Fibroblast of gingiva (primary cell): ENCODE results near the gene MPV17.
"Not testable (repeated sequence)": the region's sequence is repeated elsewhere in the genome, so short reads cannot be mapped to it uniquely, and the experiment has no call there.

Source experiments
- DNase-seq: peaks from one replicate; pipeline ENCODE4 v3.0.0-alpha.2; 2011; ENCODE audit warnings: low read depth

Gene MPV17

GRCh38 chr2:27322766-27323595, at the start of gene MPV17:
Gene MPV17, minus strand, starts transcription at chr2:27323097. Its CDS starts 580 bp downstream, at chr2:27322517.
- DNase-seq = peak; percentile 89

DNA sequence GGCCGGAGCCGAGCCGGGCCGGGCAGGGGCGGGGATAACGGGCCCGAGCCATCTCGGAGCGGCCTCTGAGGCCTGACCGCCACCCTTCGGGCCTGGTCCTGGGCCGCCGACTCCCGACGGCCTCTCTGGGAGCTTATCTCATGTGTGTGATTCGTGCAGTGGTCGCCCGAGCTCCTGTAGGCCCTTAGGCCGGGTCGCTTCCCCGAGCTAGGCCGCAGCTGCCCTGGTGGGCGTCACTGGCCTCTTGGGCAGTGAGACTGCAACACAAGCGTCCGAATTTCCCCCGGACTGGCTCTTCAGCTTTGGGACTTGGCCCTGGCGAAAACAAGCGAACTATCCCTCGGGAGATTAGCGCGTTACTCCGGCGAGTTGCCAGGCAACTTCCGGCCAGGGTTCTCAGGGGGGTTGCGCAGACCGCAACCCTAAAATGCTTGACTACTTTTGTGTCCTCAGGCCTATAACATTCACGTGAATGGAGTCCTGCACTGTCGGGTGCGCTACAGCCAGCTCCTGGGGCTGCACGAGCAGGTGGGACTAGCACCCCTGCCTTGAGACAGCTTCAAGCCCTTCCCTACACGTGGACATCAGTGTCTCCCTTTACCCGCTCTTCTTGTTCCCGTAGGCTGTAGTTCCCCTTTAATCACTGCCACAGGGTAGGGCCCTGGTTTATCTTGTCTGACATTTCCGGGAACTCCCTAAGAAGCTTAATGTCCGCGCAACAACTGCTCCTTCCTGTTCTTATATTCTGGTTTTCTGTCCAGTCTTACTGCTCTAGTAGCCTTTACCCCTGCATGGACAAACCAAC, 48.1 kb upstream of the MPV17 start:
- DNase-seq = peak; percentile 61

DNA sequence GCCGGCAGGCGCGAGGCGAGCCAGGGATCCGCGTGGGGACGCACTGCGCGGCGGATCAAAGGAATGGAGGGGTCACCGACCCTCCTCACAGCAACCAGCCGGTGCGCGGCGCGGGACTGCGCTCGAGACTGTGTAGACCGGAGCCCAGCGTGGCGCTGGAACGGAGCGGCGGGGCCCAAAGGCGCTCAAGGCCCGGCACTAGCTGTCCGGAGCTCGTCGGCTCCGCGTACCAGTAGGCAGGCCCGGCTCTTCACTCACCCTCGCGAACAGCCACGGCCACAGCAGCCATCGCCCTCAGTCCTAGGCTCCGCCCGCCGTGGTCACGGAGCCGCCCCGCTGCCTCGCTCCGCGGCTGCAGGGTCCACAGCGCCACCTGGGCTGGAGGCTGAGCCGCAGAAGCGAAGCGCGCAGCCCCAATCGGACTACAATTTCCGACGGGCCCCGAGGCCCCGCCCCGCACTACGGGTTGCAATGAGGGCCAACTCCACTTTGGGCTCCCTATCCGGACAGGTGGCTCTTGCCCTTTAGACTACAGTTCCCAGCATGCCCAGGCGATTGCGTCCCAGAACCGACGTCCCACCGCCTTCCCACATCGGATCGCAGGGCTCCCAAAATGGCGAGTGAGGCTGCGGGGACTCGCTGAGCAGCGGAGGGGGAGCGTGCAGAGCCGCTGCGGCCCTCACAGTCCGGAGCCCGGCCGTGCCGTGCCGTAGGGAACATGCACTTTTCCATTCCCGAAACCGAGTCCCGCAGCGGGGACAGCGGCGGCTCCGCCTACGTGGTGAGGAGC, 47.3 kb upstream of the MPV17 start, which contains the start of the genes EIF2B4 and SNX17:
EIF2B4 (minus strand) TSS at position 313 of the 790 bp plus-strand sequence; CDS start at position 289, 24 bp downstream.
SNX17 (plus strand) TSS at position 591 of the 790 bp plus-strand sequence; CDS start at position 719, 128 bp downstream.
- peak; percentile 99 for DNase-seq

- peak; percentile 60 for DNase-seq
Measured at GRCh38 chr2:27369471-27370025, 46.7 kb upstream of the MPV17 start.

DNA sequence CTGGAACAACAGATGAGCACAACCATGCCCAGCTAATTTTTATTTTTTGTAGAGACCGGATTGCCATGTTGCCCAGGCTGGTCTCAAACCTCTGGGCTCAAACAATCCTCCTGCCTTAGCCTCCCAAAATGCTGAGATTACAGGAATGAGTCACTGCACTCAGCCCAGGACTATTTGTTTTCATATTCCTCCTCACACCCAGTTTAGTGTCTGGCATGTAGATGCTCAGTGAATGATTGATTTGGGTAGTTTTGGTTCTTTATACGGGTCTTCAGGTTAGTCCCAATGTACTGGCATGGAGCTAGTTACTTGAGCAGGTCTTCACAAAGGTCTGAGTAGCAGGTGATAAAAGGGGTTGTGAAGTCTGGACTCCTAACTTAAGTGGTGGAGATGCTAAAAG, 41.0 kb upstream of the MPV17 start:
- no peak for DNase-seq

- no peak for DNase-seq
Measured at GRCh38 chr2:27362678-27363420, 40.0 kb upstream of the MPV17 start.

GRCh38 chr2:27356382-27357181, 33.7 kb upstream of the MPV17 start, which contains the start of gene GTF3C2:
Gene GTF3C2, minus strand, starts transcription at chr2:27356764. Its CDS starts 13,210 bp downstream, at chr2:27343554.
- peak; percentile 94 for DNase-seq

DNA sequence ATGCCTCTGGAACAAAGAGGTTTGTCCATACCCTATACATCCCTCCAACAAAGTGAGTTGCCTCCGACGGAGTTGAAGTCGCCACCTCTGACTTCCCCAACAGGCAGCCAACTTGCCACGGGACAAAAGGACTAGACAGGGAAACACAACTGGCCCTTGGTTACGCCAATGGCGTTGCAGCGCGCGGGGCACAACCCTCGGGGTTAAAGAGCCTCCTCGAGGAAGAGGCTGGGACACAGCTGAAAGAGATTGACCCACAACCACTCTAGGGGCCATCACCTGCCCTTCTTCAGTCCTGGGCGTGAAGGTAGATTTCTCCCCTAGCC, 33.1 kb upstream of the MPV17 start:
- DNase-seq = peak; percentile 43

- DNase-seq = no peak
Measured at GRCh38 chr2:27354597-27354927, 31.7 kb upstream of the MPV17 start.

DNA sequence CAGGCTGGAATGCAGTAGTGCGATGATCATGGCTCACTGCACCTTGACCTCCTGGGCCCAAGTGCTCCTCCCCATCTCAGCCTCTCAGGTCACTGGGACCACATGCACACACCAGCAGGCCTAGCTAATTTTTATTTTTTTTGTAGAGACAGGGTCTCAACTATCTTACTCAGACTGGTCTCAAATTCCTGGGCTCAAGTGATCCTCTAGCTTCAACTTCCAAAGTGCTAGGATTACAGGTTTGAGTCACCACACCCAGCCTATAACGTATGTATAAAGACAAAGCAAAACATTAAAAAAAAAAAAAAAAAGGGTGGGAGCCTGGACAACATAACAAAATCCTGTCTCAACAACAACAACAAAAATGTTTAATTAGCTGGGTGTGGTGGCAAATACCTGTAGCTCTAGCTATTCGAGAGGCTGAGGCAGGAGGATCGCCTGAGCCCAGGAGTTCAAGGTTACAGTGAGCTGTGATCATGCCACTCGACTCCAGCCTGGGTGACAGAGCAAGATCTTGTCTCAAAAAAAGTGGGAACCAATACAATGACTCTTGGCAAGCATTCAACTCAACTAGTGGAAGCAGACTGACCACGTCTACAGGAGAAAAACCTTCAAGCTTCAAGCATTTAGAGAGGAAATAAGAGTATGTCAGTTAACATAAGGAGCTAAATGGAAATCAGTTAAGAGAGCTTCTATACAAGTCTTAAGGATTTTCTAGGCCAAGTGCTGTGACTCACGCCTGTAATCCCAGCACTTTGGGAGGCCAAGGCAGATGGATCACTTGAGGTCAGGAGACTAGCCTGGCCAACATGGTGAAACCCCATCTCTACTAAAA, 31.1 kb upstream of the MPV17 start:
- peak; percentile 48 for DNase-seq

DNA sequence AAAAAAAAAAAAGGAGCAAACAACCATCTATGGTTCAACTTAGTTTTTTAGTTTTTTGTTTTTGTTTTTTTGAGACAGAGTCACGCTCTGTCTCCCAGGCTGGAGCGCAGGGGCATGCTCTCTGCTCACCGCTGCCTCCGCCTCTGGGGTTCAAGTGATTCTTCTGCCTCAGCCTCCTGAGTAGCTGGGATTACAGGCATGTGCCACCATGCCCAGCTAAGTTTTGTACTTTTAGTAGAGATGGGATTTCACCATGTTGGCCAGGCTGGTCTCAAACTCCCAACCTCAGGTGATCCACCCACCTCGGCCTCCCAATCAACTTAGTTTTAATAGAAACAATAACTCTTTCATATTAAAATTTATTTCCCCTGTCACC, 30.5 kb upstream of the MPV17 start:
- DNase-seq = not testable (repeated sequence)

DNA sequence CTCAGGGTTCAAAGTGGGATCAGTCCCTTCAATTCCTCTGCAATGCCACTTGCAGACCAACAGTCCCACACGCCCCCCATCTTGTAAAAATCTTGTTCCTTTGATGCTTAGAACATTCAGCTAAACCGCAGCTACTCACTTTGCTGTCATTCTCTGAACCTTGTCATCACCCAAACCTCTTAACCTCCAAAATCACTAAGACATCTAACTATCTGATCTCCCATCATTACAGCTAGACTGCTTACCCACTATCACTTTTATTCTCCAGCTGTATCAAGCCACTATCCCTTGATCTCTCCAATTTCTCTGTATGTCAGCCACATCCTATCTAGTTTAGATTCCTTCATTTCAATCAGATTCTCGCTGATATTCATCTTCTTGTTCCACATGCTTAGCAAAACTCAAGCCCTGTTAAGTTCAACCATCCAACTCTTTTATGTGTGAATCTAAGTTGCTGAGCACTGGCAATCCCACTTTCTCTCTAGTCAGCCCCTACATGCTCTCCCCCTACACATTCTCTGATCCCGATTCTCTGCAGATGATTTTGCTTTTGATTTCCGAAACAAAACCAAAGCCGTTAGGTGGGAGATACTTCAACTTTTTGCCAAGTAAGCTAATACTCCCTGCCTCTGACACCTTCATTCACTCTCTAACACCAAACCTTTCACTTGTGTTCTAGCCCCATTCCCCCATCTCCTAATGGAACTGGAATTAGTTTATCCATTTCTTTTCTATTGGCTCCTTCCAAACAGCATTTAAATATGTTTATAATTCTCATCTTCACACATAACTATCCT, 29.1 kb upstream of the MPV17 start:
- no peak for DNase-seq

DNA sequence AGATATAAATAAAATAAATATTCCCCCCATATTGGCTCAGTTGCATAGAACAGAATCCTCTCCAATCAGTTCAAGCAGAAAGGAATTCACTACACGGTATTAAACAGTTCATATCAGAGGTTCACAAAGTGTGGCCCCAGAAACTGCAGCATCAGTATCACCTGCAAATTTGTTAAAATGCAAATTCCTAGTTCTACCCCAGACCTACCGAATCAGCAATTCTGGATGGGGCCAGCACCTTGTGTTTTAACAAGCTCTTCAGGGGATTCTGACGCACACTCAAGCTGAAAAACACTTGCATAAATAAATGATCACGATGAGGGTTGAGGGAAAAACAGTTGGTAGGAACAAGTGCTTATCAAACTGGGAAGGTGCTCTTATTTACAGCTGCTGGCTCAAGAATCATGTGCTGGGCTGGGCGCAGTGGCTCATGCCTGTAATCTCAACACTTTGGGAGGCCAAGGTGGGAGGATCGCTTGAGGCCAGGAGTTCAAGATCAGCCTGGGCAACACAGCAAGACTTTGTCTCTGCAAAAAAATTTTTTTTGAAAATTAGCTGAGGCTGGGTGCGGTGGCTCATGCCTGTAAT, 27.3 kb upstream of the MPV17 start:
- no peak for DNase-seq

- no peak for DNase-seq
Measured at GRCh38 chr2:27347641-27348040, 24.7 kb upstream of the MPV17 start.

DNA sequence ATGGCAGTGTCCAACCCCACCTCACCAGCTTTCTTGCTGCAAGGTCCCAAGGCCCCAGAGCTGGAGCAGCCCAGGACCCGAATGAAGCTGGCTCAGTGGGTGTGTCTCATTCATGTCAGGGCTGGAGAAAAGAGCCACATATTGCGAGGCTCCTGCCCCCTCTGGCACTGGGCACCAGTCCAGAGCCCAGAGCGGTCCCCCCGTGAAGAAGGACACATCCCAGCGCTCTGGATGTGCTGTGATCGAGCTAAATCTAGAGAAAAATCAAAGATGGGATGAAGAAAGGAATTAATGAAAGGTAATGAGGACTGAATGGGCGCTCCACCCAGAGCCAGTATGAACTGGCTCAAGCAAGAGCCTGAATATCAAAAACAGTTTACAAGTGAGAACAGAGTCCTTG, 13.3 kb upstream of the MPV17 start:
- no peak for DNase-seq

DNA sequence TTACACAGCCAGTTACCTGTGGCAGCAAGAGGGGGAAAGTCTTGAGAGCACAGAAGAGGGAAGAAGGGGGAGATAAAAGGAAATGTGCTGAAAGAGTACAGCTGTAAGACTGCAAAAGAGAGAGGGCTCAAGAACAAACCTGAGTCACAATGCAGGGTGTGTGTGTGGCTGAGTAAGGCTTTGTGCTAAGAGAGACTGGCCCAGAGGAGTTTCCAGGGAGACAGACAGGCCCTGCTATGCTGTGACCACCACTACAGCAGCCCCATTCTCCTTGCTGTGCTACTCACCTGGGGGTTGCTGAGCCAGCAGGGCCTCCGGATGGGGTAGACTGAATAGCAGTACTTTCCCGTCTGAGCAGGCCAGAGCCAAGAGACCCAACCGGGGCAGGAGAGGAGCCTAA, 12.4 kb upstream of the MPV17 start:
- DNase-seq = no peak

- DNase-seq = no peak
Measured at GRCh38 chr2:27324720-27325119, 1.8 kb upstream of the MPV17 start.

- no peak for DNase-seq
Measured at GRCh38 chr2:27323596-27324285, 844 bp upstream of the MPV17 start.
